GM19099 (cell line): ENCODE measurements around the gene IRF3.

Source experiments
- POLR2A ChIP-seq: IDR thresholded peaks from 3 replicates; pipeline ENCODE4 v1.6.1; 2011; ENCODE audit warnings: low read depth; ENCODE audit not compliant: insufficient read length; ENCODE audit errors: extremely low read depth

Gene IRF3

DNA sequence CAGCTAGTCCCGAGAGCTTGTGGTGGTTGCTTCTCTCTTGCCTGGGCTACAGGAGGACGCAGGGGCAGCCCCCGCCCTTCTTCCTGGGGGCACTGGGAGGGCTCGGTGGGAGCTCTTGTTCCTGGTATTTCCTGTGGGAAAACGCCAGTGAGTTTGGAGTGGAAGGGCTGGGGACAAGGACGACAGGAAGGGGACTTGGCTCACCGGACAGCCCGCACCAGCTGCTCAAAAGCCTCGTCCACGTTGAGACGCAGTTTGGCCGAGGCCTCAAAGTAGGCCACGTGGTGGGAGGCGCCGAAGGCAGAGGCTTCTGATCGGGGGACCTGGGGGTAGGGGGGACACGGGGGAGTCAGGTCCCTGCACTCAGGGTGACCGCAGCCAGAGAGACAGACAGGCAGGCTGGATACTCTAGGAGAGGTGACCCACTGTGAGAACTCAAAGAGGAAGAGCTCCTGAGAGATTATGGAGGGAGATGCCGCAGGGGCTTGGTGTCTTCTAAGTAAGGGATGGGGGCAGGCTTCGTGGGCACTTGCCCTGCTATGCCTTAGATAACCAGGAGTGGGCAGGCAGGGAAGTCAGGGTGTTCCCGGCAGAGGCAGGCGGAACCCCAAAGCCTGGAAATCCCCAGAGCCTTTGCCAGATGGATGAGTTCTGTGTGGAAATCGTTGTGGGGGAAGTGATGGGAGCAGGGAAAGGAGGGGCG, 30.0 kb downstream of the IRF3 start:
- TF ChIP-seq POLR2A: no peak

DNA sequence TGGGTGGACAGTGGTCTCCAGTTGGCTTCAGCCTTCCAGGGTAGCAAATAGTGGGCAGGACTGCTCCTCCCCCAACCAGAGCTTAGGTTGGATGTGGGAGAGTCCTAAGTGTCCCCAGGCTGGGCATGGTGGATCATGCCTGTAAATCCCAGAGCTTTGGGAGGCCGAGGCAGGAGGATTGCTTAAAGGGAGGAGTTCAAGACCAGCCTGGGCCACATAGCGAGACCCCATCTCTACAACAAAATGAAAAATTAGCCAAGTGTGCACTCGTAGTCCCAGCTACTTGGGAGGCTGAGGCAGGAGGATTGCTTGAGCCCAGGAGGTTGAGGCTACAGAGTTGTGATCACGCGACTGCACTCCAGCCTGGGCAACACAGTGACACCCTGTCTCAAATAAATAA, 33.1 kb downstream of the IRF3 start:
- TF ChIP-seq POLR2A: no peak

DNA sequence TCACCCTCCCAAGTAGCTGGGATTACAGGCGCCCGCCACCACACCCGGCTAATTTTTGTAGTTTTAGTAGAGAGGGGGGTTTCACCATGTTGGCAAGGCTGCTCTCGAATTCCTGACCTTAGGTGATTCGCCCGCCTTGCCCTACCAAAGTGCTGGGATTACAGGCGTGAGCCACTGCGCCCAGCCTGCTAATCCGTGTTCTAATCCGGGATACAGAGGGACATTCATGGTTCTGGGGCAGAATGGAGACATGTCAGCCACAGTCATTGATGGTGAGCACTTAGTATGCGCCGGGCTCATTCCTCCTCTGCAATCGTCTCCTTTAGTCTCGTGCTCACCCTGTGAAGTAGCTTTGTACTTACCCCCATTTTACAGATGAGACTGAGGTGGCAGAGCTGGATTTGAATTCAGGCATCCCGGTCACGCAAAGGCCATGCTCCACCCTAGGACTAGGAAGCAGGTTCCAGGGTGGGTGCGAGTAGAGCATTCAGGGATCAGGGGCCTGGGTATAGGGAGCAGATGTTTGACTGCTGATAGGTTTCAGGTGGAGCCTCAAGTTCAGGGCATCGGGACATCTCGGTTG, 34.0 kb downstream of the IRF3 start:
- no peak for TF ChIP-seq POLR2A

DNA sequence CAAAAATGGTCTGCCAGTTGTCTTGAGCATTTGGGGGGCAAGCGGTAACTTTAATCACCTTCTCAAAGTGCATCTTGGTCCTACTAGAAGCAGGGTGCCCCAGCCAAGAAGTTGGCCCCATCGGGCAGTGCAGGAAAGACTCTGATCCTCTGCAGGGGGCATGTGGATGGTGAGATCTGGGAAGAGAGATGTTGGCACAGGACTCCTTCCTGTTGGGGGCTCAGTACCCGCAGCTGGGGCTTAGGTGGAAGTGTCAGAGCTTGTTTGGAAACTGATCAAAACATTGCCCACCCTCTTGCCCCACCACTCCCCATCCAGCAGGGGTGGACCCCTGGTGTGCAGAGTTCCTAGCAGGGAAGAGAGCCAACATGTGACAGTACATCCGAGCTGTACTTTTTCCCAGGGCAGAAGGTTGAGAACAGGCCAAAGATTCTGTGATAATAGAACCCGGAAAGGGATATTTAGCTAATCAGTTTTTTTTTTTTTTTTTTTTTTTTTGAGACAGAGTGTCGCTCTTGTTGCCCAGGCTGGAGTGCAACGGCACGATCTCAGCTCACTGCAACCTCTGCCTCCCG, 34.6 kb downstream of the IRF3 start:
- TF ChIP-seq POLR2A: no peak

DNA sequence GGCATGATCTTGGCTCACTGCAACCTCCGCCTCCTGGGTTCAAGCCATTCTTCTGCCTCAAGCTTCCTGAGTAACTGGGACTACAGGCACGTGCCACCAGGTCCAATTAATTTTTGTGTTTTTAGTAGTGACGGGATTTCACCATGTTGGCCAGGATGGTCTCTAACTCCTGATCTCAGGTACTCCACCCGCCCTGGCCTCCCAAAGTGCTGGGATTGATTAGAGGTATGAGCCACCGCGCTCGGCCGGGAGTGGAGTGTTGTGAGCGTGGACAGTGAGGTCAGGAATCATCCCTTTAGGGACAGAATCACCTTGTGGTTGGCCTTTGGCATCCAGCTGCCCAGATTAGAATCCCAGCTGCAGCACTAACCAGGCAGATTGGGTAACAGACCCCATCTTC, 36.0 kb downstream of the IRF3 start:
- no peak for TF ChIP-seq POLR2A

DNA sequence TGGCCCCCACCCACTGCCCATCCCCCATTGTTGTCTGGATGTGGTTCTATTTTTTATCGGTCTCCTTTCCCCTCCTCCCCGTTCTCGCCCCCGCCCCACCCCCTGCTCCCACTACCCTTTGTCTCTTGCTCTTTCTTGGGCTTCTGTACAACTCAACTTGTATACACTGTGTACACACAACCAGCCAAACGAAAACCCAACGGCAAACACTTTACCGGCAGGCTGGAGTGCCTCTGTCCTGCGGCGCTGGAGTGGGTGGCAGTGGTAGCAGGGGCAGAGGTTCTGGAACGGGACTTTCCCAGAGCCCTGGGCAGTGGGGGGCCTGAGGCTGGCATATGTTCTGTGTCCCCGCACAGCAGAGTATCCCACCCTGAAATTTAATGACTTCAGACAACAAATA, 39.4 kb downstream of the IRF3 start:
- TF ChIP-seq POLR2A: no peak

DNA sequence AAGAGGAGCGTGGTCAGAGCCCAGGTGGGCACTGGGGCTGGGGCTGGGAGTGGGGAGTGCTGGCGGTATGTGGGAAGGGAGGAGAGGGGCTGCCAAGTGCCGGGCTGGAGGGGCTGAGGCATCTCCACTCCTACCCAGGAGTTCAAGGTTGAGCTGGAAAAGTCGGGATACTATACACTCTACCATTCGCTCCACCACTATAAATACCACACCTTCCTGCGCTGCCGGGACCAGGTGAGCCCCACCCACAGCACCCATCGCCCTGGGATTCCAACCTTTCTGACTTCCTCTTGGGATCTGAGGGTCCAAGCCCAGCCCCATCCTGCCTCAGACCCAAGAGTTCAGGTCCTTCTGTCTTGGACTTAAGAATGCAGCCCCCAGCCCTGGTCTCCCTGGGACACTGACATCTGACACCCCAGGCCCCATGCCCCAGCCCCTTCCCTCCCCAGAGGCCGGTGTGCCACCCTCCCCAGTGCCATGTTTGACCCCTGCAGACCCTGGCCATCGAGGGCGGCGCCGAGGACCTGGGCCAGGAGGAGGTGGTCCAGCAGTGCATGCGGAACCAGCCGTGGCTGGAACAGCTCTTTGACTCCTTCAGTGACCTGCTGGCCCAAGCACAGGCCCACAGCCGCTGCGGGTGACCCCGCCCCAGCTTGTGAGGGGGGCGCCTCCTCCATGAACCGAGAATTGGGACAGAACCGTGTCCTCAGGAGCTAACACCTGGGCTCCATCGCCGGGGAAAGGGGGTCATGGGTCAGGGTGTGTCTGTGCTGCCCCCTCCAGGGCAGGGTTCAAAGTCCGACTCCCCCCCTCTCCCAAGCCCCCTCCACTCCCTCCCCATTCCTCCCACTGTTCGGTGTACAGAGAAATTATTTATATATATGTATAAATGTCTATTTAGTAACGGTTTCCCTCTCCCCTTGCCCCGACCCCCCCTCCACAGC, 40.4 kb downstream of the IRF3 start:
- no peak for TF ChIP-seq POLR2A

DNA sequence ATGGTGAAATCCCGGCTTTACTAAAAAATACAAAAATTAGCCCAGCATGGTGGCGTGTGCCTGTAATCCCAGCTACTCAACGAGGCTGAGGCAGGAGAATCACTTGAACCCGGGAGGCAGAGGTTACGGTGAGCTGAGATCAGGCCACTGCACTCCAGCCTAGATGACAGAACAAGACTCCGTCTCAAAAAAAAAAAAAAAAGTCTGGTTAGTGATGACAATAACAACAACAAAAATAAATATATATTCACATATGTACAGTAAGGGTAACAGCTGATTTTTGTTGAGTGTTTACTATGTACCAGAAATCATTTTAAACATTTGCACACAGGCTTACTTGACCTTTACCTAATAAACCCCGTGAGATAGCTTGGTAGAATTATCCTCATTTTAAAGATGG, 48.7 kb downstream of the IRF3 start:
- TF ChIP-seq POLR2A: no peak

DNA sequence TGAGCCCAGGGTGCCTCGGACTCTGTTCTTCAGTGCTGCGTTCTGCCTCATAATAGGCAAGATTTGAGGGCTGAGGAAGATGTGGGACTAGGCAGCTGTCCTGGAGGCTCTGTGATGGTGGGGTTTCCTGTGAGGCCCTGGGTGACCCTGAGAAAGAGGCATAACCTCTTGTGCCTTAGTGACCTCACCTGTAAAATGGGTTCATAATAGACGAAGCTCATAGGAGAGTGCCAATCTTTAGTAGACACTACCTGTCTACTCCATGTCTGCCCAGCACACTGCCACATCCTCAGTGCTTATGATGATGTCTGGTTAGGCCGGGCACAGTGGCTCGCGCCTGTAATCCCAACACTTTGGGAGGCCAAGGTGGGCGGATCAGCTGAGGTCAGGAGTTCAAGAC, 49.1 kb downstream of the IRF3 start:
- no peak for TF ChIP-seq POLR2A

DNA sequence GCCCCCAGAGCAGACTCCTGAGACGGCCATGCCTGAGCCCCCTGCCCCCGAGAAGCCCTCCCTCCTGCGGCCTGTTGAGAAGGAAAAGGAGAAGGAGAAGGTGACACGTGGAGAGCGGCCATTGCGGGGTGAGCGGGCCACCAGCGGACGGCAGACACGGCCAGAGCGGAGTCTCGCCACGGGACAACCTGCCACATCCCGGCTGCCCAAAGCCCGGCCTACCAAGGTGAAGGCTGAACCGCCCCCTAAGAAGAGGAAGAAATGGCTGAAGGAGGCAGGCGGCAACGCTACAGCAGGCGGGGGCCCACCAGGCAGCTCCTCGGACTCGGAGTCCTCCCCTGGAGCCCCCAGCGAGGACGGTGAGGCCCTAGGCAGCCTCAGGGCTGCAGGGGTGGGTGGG, 49.8 kb downstream of the IRF3 start:
- no peak for TF ChIP-seq POLR2A

DNA sequence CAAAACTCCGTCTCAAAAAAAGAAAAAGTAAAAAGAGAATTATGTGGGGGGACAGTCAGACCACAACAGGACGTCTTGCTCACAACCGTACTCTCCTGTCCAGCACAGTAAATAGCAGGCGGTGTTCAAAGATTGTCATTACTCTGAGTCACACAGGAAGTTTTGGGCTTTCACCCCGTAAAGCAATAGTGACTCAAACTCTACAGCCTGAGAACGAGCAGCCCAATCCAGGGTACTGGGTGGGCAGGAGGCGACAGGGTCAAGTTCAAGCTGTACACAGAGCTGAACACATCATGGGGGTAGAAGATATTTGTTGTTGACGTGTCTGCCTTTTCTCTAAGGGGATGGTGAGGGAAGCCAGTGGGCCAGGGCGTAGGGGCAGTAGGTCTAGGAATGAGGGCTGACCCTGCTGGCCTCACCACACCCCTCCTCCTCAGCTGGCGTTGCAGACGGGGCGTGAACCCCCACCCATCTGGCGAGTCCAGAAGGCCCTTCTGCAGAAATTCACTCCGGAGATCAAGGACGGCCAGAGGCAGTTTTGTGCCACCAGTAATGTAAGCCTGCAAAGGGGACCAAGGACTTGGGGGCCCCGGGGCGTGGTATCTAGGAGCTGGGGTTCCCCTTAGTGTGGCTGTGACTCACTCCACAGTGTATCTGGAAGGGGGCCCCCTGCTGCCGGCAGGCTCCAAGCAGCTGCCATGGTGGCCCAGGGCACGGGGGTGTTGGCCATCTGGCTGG, 51.4 kb downstream of the IRF3 start:
- no peak for TF ChIP-seq POLR2A

DNA sequence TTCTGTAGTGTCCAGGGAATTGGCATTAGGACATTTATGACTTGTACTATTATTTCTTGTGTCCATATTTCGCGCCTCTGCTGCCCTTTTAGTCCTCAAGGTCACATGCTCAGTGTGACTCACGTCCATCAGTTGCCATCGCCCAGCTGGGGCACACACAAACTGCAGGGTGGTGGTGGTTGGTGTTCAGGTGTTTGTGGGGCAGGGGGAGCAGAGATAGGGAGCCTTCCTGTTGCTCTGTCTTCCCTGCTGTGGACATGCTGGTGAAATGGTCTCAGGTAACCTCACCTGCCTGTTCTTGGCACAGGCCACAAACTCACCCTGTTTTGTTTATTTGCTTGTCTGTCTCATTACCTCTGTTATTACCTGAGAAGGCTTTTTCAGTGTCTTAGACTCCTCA, 52.3 kb downstream of the IRF3 start:
- TF ChIP-seq POLR2A: no peak
